Pancreas (tissue), 10 donors: ENCODE measurements around the gene LIX1. TPM values are rescaled to one million over a fixed set of nuclear protein-coding genes. Genes with fewer than 3 reads are reported as not detected.

ENCODE experiments used
- ATAC-seq, 4 donors: fragments of 200-7000 bp; cut with Tn5 transposase; one replicate each; pipeline versions ENCODE4 v1.8.0 to v1.9.1; 2020; ENCODE audit warnings: mild to moderate bottlenecking in 4 of 4, moderate library complexity in 4 of 4
- DNase-seq, 6 donors: peaks; one replicate each; pipeline ENCODE4 v3.0.0-alpha.2; 2020
- FAIRE-seq: peaks from 2 replicates; lab custom pipeline; 2012; peaks lifted over from hg19 to GRCh38; lab: Jason Lieb, UNC
- H3K27ac ChIP-seq, 4 donors: fragments of 200-600 bp; sonication (generic); 1 replicate in 3 of 4; 2 replicates in 1 of 4; pipeline versions ENCODE4 v1.5.0 to v1.8.0; 2020
- H3K27me3 ChIP-seq, 4 donors: fragments of 200-600 bp; one replicate each; pipeline ENCODE4 v1.8.0; 2021
- H3K36me3 ChIP-seq, 3 donors: fragments of 200-600 bp; sonication (generic) in 1 of 3; one replicate each; pipeline versions ENCODE4 v1.5.0 to v1.8.0; 2020 to 2021
- H3K4me1 ChIP-seq, 3 donors: fragments of 200-600 bp; one replicate each; pipeline ENCODE4 v1.8.0; 2021
- H3K4me3 ChIP-seq, 4 donors: fragments of 200-600 bp; sonication (generic) in 2 of 4; one replicate each; pipeline versions ENCODE4 v1.5.0 to v1.8.0; 2020 to 2021
- H3K9me3 ChIP-seq, 4 donors: fragments of 200-600 bp; one replicate each; pipeline ENCODE4 v1.8.0; 2021
- WGBS, 2 donors: extraction: QIAGEN DNeasy Blood & Tissue Kit; methylation state at CpG; one replicate each; pipeline ENCODE4 v1.1.7; 2013; 5-methylcytosine and 5-hydroxymethylcytosine counted together
- intact Hi-C, 3 donors: fragments of 100-400 bp; cut with DNase I; formaldehyde crosslinking; loops; one replicate each; pipeline versions ENCODE4 v1.11.1 to v1.14.2; 2022
- polyA plus RNA-seq, 2 donors: library from polyadenylated mRNA; stranded (reverse); fragments of 200-250 nt; gene quantifications; one replicate each; pipeline ENCODE4 v1.2.3, GENCODE V29; 2013
- total RNA-seq, 6 donors: library from RNA; stranded (reverse); fragmentation: NEBNext Ultra II Directional in 4 of 6; extraction: Animal tissue kit (Norgen Biotek cat#: 25700) in 4 of 6; gene quantifications; one replicate each; pipeline versions ENCODE4 v1.2.1 to v1.2.4, GENCODE V29; 2021 to 2023
- TF ChIP-seq, protein P1 (sequence below), 4 donors: fragments of 200-600 bp; sonication (generic) in 3 of 4; IDR thresholded peaks; one replicate each; pipeline versions ENCODE4 v1.5.0 to v1.8.0; 2021; ENCODE audit warnings: antibody characterized with exemption in 4 of 4
- donor health status: healthy with polysubstance abuse.
- donor health status: DM: no; HTN: no; CAD: no; lungs with moderate emphysema.
- donor health status: DM: no; HTN: no; CAD: no.
- donor health status: control.
- donor health status: control.
- donor health status: Bipolar disorder and iron deficiency.
- donor health status: DM: yes; HTN: yes; CAD: no.
- donor health status: DM: no; HTN: no; CAD: no.
- donor health status: DM: no; HTN: no; CAD: no.
- donor health status: DM: yes; HTN: yes; CAD: no.

The LIX1 gene
- total and polyA plus RNA-seq, 8 donors, result 0.08 to 0.12 TPM; not detected in 6

DNA sequence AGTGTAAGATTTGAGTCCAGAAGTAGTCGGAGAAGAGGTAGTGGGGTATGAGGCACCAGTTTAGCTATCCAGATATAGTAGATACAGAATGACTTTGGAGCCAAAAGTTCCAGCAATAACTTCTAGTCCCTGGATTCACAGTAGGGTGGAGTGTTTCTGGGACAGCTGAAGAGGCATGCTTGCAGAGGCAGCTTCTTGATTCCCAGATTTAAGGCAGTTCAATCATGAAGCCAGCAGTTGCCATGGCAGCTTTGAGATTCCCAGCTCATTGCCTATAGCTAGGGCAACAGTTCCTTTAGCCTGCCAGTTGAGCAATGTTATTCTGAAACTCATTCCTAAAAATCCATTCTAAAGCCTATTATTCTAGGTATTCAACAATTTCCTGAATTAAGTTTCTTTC is 79.2 kb downstream of the LIX1 start:
- intact Hi-C loops, result no loop called here
- H3K4me1 ChIP-seq, result no peaks in the 10 kb centered on the region
- no peaks in the 10 kb centered on the region for H3K9me3 ChIP-seq
- whole genome bisulfite sequencing, 2 donors, result 76 to 85% methylated on average over 1 of the region's 1 CpG
- TF ChIP-seq, protein P1, sequence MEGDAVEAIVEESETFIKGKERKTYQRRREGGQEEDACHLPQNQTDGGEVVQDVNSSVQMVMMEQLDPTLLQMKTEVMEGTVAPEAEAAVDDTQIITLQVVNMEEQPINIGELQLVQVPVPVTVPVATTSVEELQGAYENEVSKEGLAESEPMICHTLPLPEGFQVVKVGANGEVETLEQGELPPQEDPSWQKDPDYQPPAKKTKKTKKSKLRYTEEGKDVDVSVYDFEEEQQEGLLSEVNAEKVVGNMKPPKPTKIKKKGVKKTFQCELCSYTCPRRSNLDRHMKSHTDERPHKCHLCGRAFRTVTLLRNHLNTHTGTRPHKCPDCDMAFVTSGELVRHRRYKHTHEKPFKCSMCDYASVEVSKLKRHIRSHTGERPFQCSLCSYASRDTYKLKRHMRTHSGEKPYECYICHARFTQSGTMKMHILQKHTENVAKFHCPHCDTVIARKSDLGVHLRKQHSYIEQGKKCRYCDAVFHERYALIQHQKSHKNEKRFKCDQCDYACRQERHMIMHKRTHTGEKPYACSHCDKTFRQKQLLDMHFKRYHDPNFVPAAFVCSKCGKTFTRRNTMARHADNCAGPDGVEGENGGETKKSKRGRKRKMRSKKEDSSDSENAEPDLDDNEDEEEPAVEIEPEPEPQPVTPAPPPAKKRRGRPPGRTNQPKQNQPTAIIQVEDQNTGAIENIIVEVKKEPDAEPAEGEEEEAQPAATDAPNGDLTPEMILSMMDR (IDR thresholded peaks at IDR 0.05), result no peak
- no peak overlapping the region for H3K27ac ChIP-seq
- DNase-seq (no peak), FAIRE-seq (no peak), ATAC-seq (no peak)
- no peaks in the 10 kb centered on the region for H3K36me3 ChIP-seq
- no peak overlapping the region for H3K4me3 ChIP-seq
- H3K27me3 ChIP-seq, result no peaks in the 10 kb centered on the region

DNA sequence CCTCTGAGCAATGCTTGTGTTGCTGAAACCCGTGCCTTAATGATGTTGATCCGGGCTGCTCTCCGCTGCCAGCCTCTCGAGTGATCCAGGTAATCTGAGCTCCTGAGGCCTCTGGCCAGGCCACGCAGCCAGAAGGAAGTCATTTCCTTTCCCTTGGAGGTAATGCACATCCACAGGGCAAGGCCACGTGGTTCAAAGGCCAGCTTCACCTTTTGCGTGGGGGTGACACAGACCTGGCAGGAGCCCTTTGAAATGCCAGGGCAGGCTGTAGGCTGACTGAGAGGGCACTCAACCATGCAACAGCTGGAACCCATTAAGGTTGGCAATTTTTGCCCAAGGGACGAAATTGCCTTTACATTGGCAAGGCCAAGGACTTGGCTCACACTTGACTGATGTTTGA is 80.4 kb downstream of the LIX1 start:
- DNase-seq (no peak), ATAC-seq (no peak), FAIRE-seq (no peak)
- intact Hi-C loops, result no loop called here
- H3K4me1 ChIP-seq, result no peaks in the 10 kb centered on the region
- WGBS, 2 donors, result 69 to 80% methylated on average over 8 of the region's 8 CpGs
- H3K27ac ChIP-seq, result no peak overlapping the region
- TF ChIP-seq, protein P1 (IDR thresholded peaks at IDR 0.05), result no peak
- no peak overlapping the region for H3K4me3 ChIP-seq
- H3K9me3 ChIP-seq, result no peaks in the 10 kb centered on the region
- H3K36me3 ChIP-seq, result no peaks in the 10 kb centered on the region
- no peaks in the 10 kb centered on the region for H3K27me3 ChIP-seq

DNA sequence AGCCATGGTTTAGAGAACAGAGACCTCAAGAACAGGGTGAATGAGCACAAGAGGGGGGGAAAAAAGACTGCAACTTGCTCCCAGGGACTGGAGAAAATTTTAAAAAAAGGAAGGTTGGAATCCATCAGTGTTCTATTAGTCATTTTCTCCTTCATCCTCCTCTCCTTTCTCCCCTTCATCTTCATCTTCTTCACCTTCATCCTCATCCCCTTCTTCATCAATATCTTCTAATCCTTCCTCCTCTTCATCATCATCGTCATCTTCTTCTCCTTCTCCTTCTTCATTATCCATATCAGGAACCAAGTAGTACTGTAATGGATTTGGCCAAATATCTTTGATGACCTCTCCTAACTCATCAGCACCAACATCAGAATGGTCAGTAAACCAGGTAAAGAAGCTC is 86.1 kb downstream of the LIX1 start:
- TF ChIP-seq, protein P1 (IDR thresholded peaks at IDR 0.05), result no peak
- no peaks in the 10 kb centered on the region for H3K9me3 ChIP-seq
- ATAC-seq, result no peak
- no peaks in the 10 kb centered on the region for H3K27me3 ChIP-seq
- 87 to 93% methylated on average over 1 of the region's 1 CpG for WGBS, 2 donors
- intact Hi-C loops, result no loop called here
- H3K36me3 ChIP-seq, result no peaks in the 10 kb centered on the region
- DNase-seq, result no peak
- no peaks in the 10 kb centered on the region for H3K4me1 ChIP-seq
- H3K4me3 ChIP-seq, result no peak overlapping the region
- no peak overlapping the region for H3K27ac ChIP-seq
- no peak for FAIRE-seq

DNA sequence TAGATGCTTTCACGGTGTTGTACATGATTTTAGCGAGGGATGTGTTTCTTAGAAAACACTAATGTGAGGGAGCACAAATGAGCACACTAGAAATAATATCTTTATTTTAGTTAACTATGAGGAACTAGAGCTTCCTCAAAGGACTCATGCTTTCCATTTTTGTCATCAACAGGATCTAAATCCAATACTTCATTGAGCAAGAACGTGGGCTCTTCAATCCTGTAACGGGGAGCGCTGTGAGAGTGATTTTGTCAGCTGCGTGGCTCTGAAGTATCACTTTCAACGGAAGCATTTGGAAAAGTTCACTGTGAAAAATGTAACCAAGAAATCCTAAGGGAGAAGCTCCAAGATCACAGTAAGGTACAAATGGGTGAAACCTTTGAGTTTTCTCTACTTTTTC is 93.2 kb downstream of the LIX1 start:
- FAIRE-seq, result no peak
- no peaks in the 10 kb centered on the region for H3K36me3 ChIP-seq
- TF ChIP-seq, protein P1 (IDR thresholded peaks at IDR 0.05), result no peak
- ATAC-seq, result no peak
- no peak overlapping the region for H3K4me3 ChIP-seq
- intact Hi-C loops, result no loop called here
- no peaks in the 10 kb centered on the region for H3K4me1 ChIP-seq
- no peak for DNase-seq
- no peaks in the 10 kb centered on the region for H3K27me3 ChIP-seq
- no peak overlapping the region for H3K27ac ChIP-seq
- H3K9me3 ChIP-seq, result no peaks in the 10 kb centered on the region
- 81 to 85% methylated on average over 7 of the region's 7 CpGs for WGBS, 2 donors

DNA sequence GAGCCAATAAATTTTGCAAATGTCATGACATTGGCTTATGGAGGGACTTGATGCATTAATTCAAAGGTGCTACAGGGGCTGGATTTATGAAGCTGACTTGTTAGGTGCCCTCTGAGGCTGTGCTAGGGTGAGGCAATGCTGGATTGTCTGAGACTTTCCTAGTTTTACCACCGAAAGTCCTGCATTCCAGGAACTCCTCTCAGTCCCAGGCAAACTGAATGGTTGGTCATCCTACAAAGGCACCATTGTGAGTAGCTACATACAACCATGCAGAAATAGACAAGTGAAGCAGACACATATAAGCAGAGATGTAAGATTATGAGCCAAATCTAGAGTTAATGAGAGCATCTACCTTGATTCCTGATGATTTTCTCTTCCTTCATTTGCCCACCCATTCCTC is 95.3 kb downstream of the LIX1 start:
- WGBS, 2 donors, result 68 to 79% methylated on average over 1 of the region's 1 CpG
- H3K27ac ChIP-seq, result no peak overlapping the region
- ATAC-seq (no peak), FAIRE-seq (no peak), DNase-seq (no peak)
- no peaks in the 10 kb centered on the region for H3K9me3 ChIP-seq
- TF ChIP-seq, protein P1 (IDR thresholded peaks at IDR 0.05), result no peak
- no peaks in the 10 kb centered on the region for H3K27me3 ChIP-seq
- no peak overlapping the region for H3K4me3 ChIP-seq
- H3K36me3 ChIP-seq, result no peaks in the 10 kb centered on the region
- intact Hi-C loops, result no loop called here
- no peaks in the 10 kb centered on the region for H3K4me1 ChIP-seq
